Gastrocnemius medialis (tissue), 4 donors: ENCODE measurements around the gene KIF26B. TPM values are rescaled to one million over a fixed set of nuclear protein-coding genes. Genes with fewer than 3 reads are reported as not detected.

Experiments
- ATAC-seq, 2 donors: fragments of 150-250 bp; one replicate each; pipeline ENCODE4 v1.9.1; 2016
- DNase-seq, 2 donors: peaks; one replicate each; pipeline ENCODE4 v3.0.0-alpha.2; 2019
- H3K27ac ChIP-seq, 4 donors: fragments of 200-600 bp; sonication (generic); 1 replicate in 1 of 4; 2 replicates in 3 of 4; pipeline ENCODE4 v1.5.1; 2016 to 2018; ENCODE audit warnings: mild to moderate bottlenecking in 2 of 4, moderate library complexity in 1 of 4
- H3K27me3 ChIP-seq, 3 donors: fragments of 200-600 bp; sonication (generic) in 2 of 3; 1 replicate in 1 of 3; 2 replicates in 2 of 3; pipeline versions ENCODE4 v1.5.1 to v1.6.0; 2016 to 2019; ENCODE audit warnings: mild to moderate bottlenecking in 1 of 3, moderate library complexity in 1 of 3
- H3K36me3 ChIP-seq, 2 donors: fragments of 200-600 bp; sonication (generic) in 1 of 2; one replicate each; pipeline ENCODE4 v1.5.1; 2017 to 2018
- H3K4me1 ChIP-seq, 2 donors: fragments of 200-600 bp; sonication (generic) in 1 of 2; one replicate each; pipeline ENCODE4 v1.5.1; 2016 to 2017; ENCODE audit warnings: mild to moderate bottlenecking in 2 of 2
- H3K4me3 ChIP-seq, 4 donors: fragments of 200-600 bp; sonication (generic) in 3 of 4; 1 replicate in 1 of 4; 2 replicates in 3 of 4; pipeline ENCODE4 v1.5.1; 2016 to 2019; ENCODE audit warnings: mild to moderate bottlenecking in 2 of 4
- H3K9me3 ChIP-seq, 3 donors: fragments of 200-600 bp; sonication (generic) in 2 of 3; 1 replicate in 1 of 3; 2 replicates in 2 of 3; pipeline ENCODE4 v1.5.1; 2016 to 2019
- POLR2A ChIP-seq, 2 donors: fragments of 450-650 bp; IDR thresholded peaks; one replicate each; pipeline ENCODE4 v1.6.1; 2017; ENCODE audit warnings: antibody characterized with exemption in 2 of 2, mild to moderate bottlenecking in 2 of 2, moderate library complexity in 2 of 2
- in situ Hi-C, 4 donors: fragments of 200-750 bp; cut with MboI; loops; one replicate each; pipeline versions ENCODE4 v1.15.0 to v1.8.0; 2017; ENCODE audit warnings: low sequenced_read_pairs in 4 of 4
- intact Hi-C: fragments of 100-400 bp; cut with DNase I; formaldehyde crosslinking; loops from one replicate; pipeline ENCODE4 v1.15.1; 2023; ENCODE audit warnings: low total_unique reads
- total RNA-seq, 4 donors: library from RNA; depleted of rRNA; stranded (reverse); fragments of >200 nt; gene quantifications; one replicate each; pipeline versions ENCODE4 v1.1.0 to v1.2.3, GENCODE V29; 2016
- TF ChIP-seq, protein P1 (sequence below), 5 experiments: fragments of 450-650 bp in 3 of 5; fragments of 200-600 bp in 2 of 5; sonication (generic) in 2 of 5; IDR thresholded peaks in 4 of 5; conservative IDR thresholded peaks in 1 of 5; 1 replicate in 4 of 5; 2 replicates in 1 of 5; pipeline ENCODE4 v1.5.1; 2016 to 2019; ENCODE audit warnings: antibody characterized with exemption in 5 of 5, mild to moderate bottlenecking in 3 of 5, moderate library complexity in 3 of 5

The KIF26B gene
- total RNA-seq, 4 donors from 2014 or later = 0.02 to 0.20 (median 0.10) TPM; not detected in 1

DNA sequence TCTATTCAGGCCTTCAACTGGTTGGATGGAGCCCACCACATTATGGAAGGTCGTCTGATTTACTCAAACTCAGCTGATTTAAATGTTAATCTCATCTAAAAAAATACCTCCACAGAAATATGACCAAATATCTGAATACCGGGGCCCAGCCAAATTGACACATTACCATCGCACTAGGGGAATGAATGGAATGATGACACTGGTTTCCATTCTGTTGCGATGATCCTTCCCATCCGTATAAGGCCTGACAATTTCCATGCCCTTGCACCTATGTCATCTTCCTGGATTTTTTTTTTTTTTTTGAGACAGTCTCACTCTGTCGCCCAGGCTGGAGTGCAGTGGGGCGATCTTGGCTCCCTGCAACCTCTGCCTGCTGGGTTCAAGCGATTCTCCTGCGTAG is 397.5 kb downstream of the KIF26B start:
- in situ Hi-C loops = no loop called here
- DNase-seq (no peak), ATAC-seq (no peak)
- no peaks in the 10 kb centered on the region for H3K4me1 ChIP-seq
- no peak for TF ChIP-seq POLR2A (IDR thresholded peaks at IDR 0.05)
- TF ChIP-seq, protein P1, sequence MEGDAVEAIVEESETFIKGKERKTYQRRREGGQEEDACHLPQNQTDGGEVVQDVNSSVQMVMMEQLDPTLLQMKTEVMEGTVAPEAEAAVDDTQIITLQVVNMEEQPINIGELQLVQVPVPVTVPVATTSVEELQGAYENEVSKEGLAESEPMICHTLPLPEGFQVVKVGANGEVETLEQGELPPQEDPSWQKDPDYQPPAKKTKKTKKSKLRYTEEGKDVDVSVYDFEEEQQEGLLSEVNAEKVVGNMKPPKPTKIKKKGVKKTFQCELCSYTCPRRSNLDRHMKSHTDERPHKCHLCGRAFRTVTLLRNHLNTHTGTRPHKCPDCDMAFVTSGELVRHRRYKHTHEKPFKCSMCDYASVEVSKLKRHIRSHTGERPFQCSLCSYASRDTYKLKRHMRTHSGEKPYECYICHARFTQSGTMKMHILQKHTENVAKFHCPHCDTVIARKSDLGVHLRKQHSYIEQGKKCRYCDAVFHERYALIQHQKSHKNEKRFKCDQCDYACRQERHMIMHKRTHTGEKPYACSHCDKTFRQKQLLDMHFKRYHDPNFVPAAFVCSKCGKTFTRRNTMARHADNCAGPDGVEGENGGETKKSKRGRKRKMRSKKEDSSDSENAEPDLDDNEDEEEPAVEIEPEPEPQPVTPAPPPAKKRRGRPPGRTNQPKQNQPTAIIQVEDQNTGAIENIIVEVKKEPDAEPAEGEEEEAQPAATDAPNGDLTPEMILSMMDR (IDR thresholded peaks at IDR 0.05 in 4 of 5, conservative IDR thresholded peaks at IDR 0.05 in 1 of 5) = no peak
- no peaks in the 10 kb centered on the region for H3K27me3 ChIP-seq
- H3K27ac ChIP-seq = no peak overlapping the region
- H3K36me3 ChIP-seq = no peaks in the 10 kb centered on the region
- H3K9me3 ChIP-seq = no peaks in the 10 kb centered on the region
- no peak overlapping the region for H3K4me3 ChIP-seq
- intact Hi-C loops = no loop called here

DNA sequence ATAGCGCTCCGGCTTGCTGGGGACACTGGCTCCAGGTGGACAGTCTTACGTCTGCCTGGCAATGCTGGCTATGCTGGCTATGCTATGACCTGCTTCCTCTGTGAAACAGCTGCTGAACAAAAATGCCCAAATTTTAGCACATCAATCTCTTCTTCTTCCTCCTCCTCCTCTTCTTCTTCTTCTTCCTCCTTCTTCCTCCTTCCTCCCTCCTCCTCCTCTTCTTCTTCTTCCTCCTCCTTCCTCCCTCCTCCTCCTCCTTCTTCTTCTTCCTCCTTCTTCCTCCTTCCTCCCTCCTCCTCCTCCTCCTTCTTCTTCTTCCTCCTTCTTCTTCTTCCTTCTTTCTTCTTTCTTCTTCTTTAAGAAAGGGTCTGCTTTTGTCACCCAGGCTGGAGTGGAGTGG is 401.3 kb downstream of the KIF26B start:
- TF ChIP-seq, protein P1 (IDR thresholded peaks at IDR 0.05 in 4 of 5, conservative IDR thresholded peaks at IDR 0.05 in 1 of 5) = no peak
- no peak for TF ChIP-seq POLR2A (IDR thresholded peaks at IDR 0.05)

DNA sequence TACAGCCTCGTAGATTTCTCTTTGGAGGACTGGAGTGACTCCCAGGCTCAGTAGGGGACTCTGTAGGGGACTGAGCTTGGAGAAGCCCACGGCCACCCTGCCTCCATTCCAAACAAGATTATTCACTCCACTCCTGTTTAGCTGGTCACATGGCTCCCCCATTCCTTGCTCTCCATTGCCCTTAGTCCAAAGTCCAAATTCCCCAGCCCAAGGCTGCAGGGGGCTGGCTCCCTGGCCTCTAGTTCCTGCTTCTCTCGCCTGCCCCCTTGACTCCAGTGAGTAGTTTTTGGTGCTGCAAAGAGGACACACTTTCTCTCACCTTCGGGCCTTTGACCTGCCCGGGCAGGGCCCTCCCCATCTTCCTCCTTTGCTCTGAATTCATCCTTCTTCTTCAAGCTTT is 403.3 kb downstream of the KIF26B start:
- no peaks in the 10 kb centered on the region for H3K36me3 ChIP-seq
- DNase-seq (no peak), ATAC-seq (no peak)
- H3K27me3 ChIP-seq = no peaks in the 10 kb centered on the region
- TF ChIP-seq, protein P1 (IDR thresholded peaks at IDR 0.05 in 4 of 5, conservative IDR thresholded peaks at IDR 0.05 in 1 of 5) = no peak
- no peak overlapping the region for H3K27ac ChIP-seq
- no peaks in the 10 kb centered on the region for H3K4me1 ChIP-seq
- H3K4me3 ChIP-seq = no peak overlapping the region
- intact Hi-C loops = no loop called here
- in situ Hi-C loops = no loop called here
- no peaks in the 10 kb centered on the region for H3K9me3 ChIP-seq

More for the DNA sequence above, 401.3 kb downstream of the KIF26B start:
- Histone ChIP-seq H3K4me1 (no peaks in the 10 kb centered on the region), H3K27ac (no peak overlapping the region), H3K4me3 (no peak overlapping the region), H3K36me3 (no peaks in the 10 kb centered on the region), H3K9me3 (no peaks in the 10 kb centered on the region), H3K27me3 (no peaks in the 10 kb centered on the region)
- DNase-seq = no peak
- intact Hi-C loops (no loop called here), in situ Hi-C loops (no loop called here)
- no peak for ATAC-seq

DNA sequence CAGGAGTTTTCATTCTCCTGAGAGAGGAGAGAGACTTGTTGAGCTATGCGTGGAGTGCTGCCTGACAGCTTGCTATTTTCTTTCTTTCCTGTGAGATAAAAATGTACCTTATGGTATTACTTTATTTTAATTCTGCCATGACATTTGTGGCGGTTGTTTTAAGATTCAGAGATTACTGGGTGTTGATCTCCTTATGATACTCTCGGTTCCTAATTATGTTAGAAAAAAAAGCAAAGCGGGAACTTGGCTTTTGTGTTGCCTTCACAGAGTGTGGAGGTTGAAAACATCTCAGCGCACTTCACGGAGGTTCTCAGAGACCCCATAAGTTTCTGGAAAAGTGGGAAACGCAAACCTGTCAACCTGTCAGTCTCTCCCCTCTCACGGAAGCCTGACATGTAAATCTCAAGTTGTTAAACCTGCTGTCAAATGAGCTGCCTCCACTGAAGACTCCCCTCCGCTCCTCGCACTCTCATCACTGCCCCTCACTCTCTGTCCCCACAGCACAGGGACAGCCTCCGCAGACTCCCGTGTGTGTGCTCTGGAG is 405.6 kb downstream of the KIF26B start:
- no peaks in the 10 kb centered on the region for H3K9me3 ChIP-seq
- in situ Hi-C loops (no loop called here), intact Hi-C loops (no loop called here)
- no peak overlapping the region for H3K4me3 ChIP-seq
- H3K36me3 ChIP-seq = no peaks in the 10 kb centered on the region
- DNase-seq = no peak
- no peaks in the 10 kb centered on the region for H3K27me3 ChIP-seq
- ATAC-seq = no peak
- H3K4me1 ChIP-seq = no peaks in the 10 kb centered on the region
- no peak overlapping the region for H3K27ac ChIP-seq
- no peak for TF ChIP-seq POLR2A (IDR thresholded peaks at IDR 0.05)

DNA sequence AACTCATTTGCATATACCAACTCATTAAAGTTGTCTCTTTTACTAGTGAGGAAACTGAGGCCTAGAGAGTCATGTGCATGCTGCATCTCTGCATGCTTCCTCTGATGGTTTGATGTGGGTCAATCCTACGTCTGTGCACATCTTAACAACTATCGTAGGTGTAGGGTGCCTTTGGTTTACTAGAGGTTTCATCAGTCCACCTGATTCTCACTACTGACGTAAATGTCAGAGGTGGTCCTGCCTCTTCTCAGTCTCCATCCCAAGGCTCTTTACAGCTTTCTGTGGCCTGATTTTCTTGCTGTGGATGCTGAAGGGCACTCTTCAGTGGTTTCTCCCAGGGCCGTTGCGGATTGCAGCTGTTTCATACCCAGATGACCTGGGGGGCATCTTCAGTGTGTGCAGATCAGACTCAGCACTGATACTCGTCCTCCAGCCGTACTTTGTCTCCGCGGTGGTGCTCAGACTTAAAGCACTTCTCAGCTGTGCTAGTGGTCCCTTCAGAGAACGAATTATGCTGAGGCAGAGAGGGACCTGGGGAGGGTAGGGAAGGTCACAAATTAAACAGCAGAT is 407.0 kb downstream of the KIF26B start:
- H3K36me3 ChIP-seq = no peaks in the 10 kb centered on the region
- no peaks in the 10 kb centered on the region for H3K4me1 ChIP-seq
- TF ChIP-seq POLR2A (IDR thresholded peaks at IDR 0.05) = no peak
- TF ChIP-seq, protein P1 (IDR thresholded peaks at IDR 0.05 in 4 of 5, conservative IDR thresholded peaks at IDR 0.05 in 1 of 5) = no peak
- no peaks in the 10 kb centered on the region for H3K9me3 ChIP-seq
- intact Hi-C loops = no loop called here
- H3K27me3 ChIP-seq = no peaks in the 10 kb centered on the region
- in situ Hi-C loops = no loop called here
- H3K27ac ChIP-seq = no peak overlapping the region
- no peak overlapping the region for H3K4me3 ChIP-seq
- no peak for ATAC-seq
- DNase-seq = no peak
